OCI-LY3 (cell line): ENCODE measurements around the gene TCEAL8.

Source experiments
- H2AFZ ChIP-seq: fragments of 200-600, 300-600 bp; shearing (Covaris generic); 2 replicates; pipeline ENCODE4 v1.6.0; 2014; ENCODE audit warnings: antibody characterized with exemption, low read depth, low read length
- H3K27ac ChIP-seq: fragments of 200-600, 300-600 bp; sonication (generic); 2 replicates; pipeline ENCODE4 v1.5.1; 2014; ENCODE audit warnings: mild to moderate bottlenecking, low read length, moderate library complexity, mixed read lengths
- H3K27me3 ChIP-seq: fragments of 200-600, 300-600 bp; sonication (generic); 2 replicates; pipeline ENCODE4 v1.6.1; 2014; ENCODE audit warnings: low read depth, low read length, mixed read lengths
- H3K36me3 ChIP-seq: fragments of 200-600, 300-600 bp; sonication (generic); replicated peaks from 2 replicates; pipeline ENCODE3; 2014; ENCODE audit warnings: low read depth, low read length, mixed read lengths
- H3K4me1 ChIP-seq: fragments of 300-600, 200-600 bp; sonication (generic); 2 replicates; pipeline ENCODE4 v1.6.1; 2014; ENCODE audit warnings: low read length, mixed read lengths
- H3K4me2 ChIP-seq: fragments of 200-600, 300-600 bp; sonication (generic); 2 replicates; pipeline ENCODE4 v1.6.1; 2014; ENCODE audit warnings: low read length, mixed read lengths
- H3K4me3 ChIP-seq: fragments of 300-600, 200-600 bp; sonication (generic); 2 replicates; pipeline ENCODE4 v1.5.1; 2014; ENCODE audit warnings: antibody characterized with exemption, mild to moderate bottlenecking, low read length, moderate library complexity
- H3K79me2 ChIP-seq: fragments of 300-600, 200-600 bp; shearing (Covaris generic); 2 replicates; pipeline ENCODE4 v1.6.1; 2014; ENCODE audit warnings: mild to moderate bottlenecking, low read length, mixed read lengths
- H3K9ac ChIP-seq: fragments of 300-600, 200-600 bp; shearing (Covaris generic); 2 replicates; pipeline ENCODE4 v1.6.0; 2014; ENCODE audit warnings: mild to moderate bottlenecking, low read length, moderate library complexity
- H3K9me3 ChIP-seq: fragments of 200-600, 300-600 bp; shearing (Covaris generic); 2 replicates; pipeline ENCODE4 v1.6.1; 2014; ENCODE audit warnings: low read length, mixed read lengths; ENCODE audit not compliant: insufficient read depth
- H4K20me1 ChIP-seq: fragments of 200-600, 300-600 bp; sonication (generic); 2 replicates; pipeline ENCODE4 v1.6.1; 2016; ENCODE audit warnings: low read length, mixed read lengths; ENCODE audit not compliant: insufficient read depth
- EZH2phosphoT487 ChIP-seq: fragments of 200-600 bp; shearing (Covaris generic); IDR thresholded peaks from 2 replicates; pipeline ENCODE4 v1.6.1; 2018; ENCODE audit warnings: antibody characterized with exemption, mixed run types, low read depth
- TF ChIP-seq, protein P1 (sequence below): fragments of 200-600, 300-600 bp; sonication (generic); IDR thresholded peaks from 2 replicates; pipeline ENCODE4 v1.5.1; 2014; ENCODE audit warnings: antibody characterized with exemption, low read length, low read depth

Gene TCEAL8

DNA sequence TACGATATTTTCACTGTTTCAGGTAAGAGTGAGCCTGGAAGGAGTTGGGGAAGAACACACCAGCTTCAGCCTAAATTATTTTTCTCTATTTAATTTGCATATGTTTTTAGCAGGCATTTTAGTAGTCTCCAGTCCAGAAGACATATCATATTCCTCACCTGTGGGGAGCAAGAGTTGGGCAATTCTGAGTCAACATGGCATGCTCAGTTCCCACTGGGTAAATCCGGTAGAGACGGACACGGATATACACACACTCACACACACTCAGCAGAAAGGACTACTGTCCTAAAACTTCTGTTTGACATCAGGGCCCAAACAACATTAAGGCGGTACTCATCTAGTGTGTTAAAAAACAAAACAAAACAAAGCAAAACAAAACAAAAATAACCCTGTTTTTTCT lies 44.9 kb downstream of the TCEAL8 start:
- Histone ChIP-seq H4K20me1 (no peaks in the 10 kb centered on the region), H3K36me3 (no peaks in the 10 kb centered on the region), H3K27me3 (no peaks in the 10 kb centered on the region), H3K9me3 (no peaks in the 10 kb centered on the region), H3K4me3 (no peak overlapping the region), H2AFZ (no peak overlapping the region), H3K4me1 (no peaks in the 10 kb centered on the region), H3K27ac (no peak overlapping the region), H3K4me2 (no peak overlapping the region), H3K9ac (no peak overlapping the region), H3K79me2 (no peaks in the 10 kb centered on the region)
- TF ChIP-seq EZH2phosphoT487 = no peak
- TF ChIP-seq, protein P1, sequence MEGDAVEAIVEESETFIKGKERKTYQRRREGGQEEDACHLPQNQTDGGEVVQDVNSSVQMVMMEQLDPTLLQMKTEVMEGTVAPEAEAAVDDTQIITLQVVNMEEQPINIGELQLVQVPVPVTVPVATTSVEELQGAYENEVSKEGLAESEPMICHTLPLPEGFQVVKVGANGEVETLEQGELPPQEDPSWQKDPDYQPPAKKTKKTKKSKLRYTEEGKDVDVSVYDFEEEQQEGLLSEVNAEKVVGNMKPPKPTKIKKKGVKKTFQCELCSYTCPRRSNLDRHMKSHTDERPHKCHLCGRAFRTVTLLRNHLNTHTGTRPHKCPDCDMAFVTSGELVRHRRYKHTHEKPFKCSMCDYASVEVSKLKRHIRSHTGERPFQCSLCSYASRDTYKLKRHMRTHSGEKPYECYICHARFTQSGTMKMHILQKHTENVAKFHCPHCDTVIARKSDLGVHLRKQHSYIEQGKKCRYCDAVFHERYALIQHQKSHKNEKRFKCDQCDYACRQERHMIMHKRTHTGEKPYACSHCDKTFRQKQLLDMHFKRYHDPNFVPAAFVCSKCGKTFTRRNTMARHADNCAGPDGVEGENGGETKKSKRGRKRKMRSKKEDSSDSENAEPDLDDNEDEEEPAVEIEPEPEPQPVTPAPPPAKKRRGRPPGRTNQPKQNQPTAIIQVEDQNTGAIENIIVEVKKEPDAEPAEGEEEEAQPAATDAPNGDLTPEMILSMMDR = no peak
